Tibial nerve (tissue), 4 donors: ENCODE results near the gene KLHL13. TPM values are rescaled to one million over a fixed set of nuclear protein-coding genes. Genes with fewer than 3 reads are reported as not detected.

Experiments
- DNase-seq, 2 donors: peaks; one replicate each; pipeline ENCODE4 v3.0.0-alpha.2; 2019; ENCODE audit warnings: low spot score in 2 of 2
- H3K27ac ChIP-seq, 4 donors: fragments of 200-600 bp; sonication (generic) in 3 of 4; one replicate each; pipeline ENCODE4 v1.5.1; 2017 to 2019; ENCODE audit warnings: mild to moderate bottlenecking in 1 of 4
- H3K27me3 ChIP-seq, 2 donors: fragments of 200-600 bp; sonication (generic) in 1 of 2; one replicate each; pipeline versions ENCODE4 v1.5.1 to v1.6.0; 2017 to 2019
- H3K36me3 ChIP-seq, 3 donors: fragments of 200-600 bp; sonication (generic); one replicate each; pipeline ENCODE4 v1.5.1; 2018 to 2019
- H3K4me1 ChIP-seq, 4 donors: fragments of 200-600 bp; sonication (generic) in 3 of 4; one replicate each; pipeline ENCODE4 v1.5.1; 2017 to 2019
- H3K4me3 ChIP-seq, 4 donors: fragments of 200-600 bp; sonication (generic) in 3 of 4; one replicate each; pipeline ENCODE4 v1.5.1; 2017 to 2019; ENCODE audit warnings: mild to moderate bottlenecking in 1 of 4, moderate library complexity in 1 of 4
- H3K9me3 ChIP-seq, 4 donors: fragments of 200-600 bp; sonication (generic) in 3 of 4; one replicate each; pipeline ENCODE4 v1.5.1; 2017 to 2019
- CTCF ChIP-seq, 5 experiments: fragments of 200-600 bp in 3 of 5; fragments of 450-650 bp in 2 of 5; sonication (generic) in 3 of 5; IDR thresholded peaks; one replicate each; pipeline ENCODE4 v1.5.1; 2016 to 2019; ENCODE audit warnings: antibody characterized with exemption in 5 of 5, mild to moderate bottlenecking in 3 of 5, moderate library complexity in 2 of 5
- EP300 ChIP-seq, 2 donors: sonication (generic); formaldehyde crosslinking; IDR thresholded peaks; one replicate each; pipeline ENCODE4 v1.6.1; 2017; ENCODE audit warnings: antibody characterized with exemption in 2 of 2, mild to moderate bottlenecking in 1 of 2
- POLR2A ChIP-seq, 2 donors: fragments of 450-650 bp; IDR thresholded peaks; one replicate each; pipeline ENCODE4 v1.6.1; 2017; ENCODE audit warnings: antibody characterized with exemption in 2 of 2, mild to moderate bottlenecking in 2 of 2, moderate library complexity in 2 of 2
- WGBS, 2 donors: methylation state at CpG; one replicate each; pipeline ENCODE4 v1.1.5; 2018; 5-methylcytosine and 5-hydroxymethylcytosine counted together
- total RNA-seq, 4 donors: library from RNA; depleted of rRNA; stranded (reverse); fragments of >200 nt; gene quantifications; one replicate each; pipeline ENCODE4 v1.1.0, GENCODE V29; 2016

Gene KLHL13
- total RNA-seq, 4 donors from 2014 or later, result 3.0 to 5.9 (median 4.4) TPM

DNA sequence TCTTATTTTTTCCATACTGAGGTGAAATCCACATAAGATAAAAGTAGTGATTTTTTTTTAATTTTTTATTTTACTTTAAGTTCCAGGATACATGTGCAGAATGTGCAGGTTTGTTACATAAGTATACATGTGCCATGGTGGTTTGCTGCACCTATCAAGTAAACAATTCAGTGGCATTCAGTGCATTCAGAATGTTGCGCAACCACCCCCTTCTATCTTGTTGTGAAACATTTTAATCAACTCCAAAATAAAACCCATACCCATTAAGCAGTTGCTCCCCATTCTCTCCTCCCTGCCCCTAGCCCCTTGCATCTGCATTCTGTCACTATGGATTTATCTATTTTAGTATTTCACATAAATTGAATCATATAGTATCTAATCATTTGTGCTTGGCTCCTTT is 121.2 kb downstream of the KLHL13 start:
- Histone ChIP-seq H3K27me3 (no peaks in the 10 kb centered on the region), H3K36me3 (no peaks in the 10 kb centered on the region), H3K27ac (no peak overlapping the region), H3K4me1 (no peaks in the 10 kb centered on the region), H3K4me3 (no peak overlapping the region), H3K9me3 (no peaks in the 10 kb centered on the region)
- TF ChIP-seq EP300 (IDR thresholded peaks at IDR 0.05) (no peak), CTCF (IDR thresholded peaks at IDR 0.05) (no peak), POLR2A (IDR thresholded peaks at IDR 0.05) (no peak)
- 100% methylated on average over 1 of the region's 1 CpG for WGBS, 2 donors
- DNase-seq, result no peak

DNA sequence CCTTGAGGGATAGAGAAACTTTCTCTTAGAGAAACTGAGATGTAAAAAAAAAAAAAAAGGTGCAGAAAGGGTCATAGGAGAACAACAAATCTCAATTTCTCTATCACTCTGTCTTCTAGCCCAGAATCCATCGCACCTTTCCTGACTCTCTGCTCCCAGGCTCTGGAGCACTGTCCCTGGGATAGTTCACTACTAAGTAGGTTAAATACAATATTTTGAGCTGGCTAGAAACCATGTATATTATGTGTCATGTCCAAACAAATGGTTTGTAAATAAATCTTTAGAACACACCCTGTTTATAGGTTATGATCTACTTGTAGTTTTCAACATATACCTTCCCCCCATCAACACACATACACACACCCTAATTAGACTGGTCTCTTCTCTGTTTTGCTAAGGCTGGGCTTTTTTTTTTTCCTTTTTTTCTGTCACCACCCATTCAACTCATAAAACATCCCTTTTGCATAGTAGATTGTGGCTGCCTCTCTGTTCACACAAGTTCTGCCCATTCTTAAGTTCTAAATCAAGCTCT is 124.4 kb downstream of the KLHL13 start:
- no peak overlapping the region for H3K27ac ChIP-seq
- 61 to 100% methylated on average over 1 of the region's 1 CpG for WGBS, 2 donors
- TF ChIP-seq CTCF (IDR thresholded peaks at IDR 0.05) (no peak), POLR2A (IDR thresholded peaks at IDR 0.05) (no peak), EP300 (IDR thresholded peaks at IDR 0.05) (no peak)
- no peaks in the 10 kb centered on the region for H3K27me3 ChIP-seq
- no peaks in the 10 kb centered on the region for H3K4me1 ChIP-seq
- no peaks in the 10 kb centered on the region for H3K9me3 ChIP-seq
- DNase-seq, result no peak
- H3K4me3 ChIP-seq, result no peak overlapping the region
- H3K36me3 ChIP-seq, result no peaks in the 10 kb centered on the region

GRCh38 chrX:117990438-117990837 is 126.2 kb downstream of the KLHL13 start:
- Histone ChIP-seq H3K4me3 (no peak overlapping the region), H3K27ac (no peak overlapping the region), H3K4me1 (no peaks in the 10 kb centered on the region), H3K27me3 (no peaks in the 10 kb centered on the region), H3K36me3 (no peaks in the 10 kb centered on the region), H3K9me3 (no peaks in the 10 kb centered on the region)
- DNase-seq, result no peak
- TF ChIP-seq POLR2A (IDR thresholded peaks at IDR 0.05) (no peak), EP300 (IDR thresholded peaks at IDR 0.05) (no peak), CTCF (IDR thresholded peaks at IDR 0.05) (no peak)
- WGBS, 2 donors, result 73 to 87% methylated on average over 3 of the region's 3 CpGs

- DNase-seq, result no peak
- Histone ChIP-seq H3K27me3 (no peaks in the 10 kb centered on the region), H3K4me3 (no peak overlapping the region), H3K9me3 (no peaks in the 10 kb centered on the region), H3K36me3 (no peaks in the 10 kb centered on the region), H3K4me1 (no peaks in the 10 kb centered on the region), H3K27ac (no peak overlapping the region)
- TF ChIP-seq CTCF (IDR thresholded peaks at IDR 0.05) (no peak), EP300 (IDR thresholded peaks at IDR 0.05) (no peak), POLR2A (IDR thresholded peaks at IDR 0.05) (no peak)
Observed at GRCh38 chrX:117989512-117989911, 127.1 kb downstream of the KLHL13 start.

GRCh38 chrX:117987373-117987772 is 129.2 kb downstream of the KLHL13 start:
- Histone ChIP-seq H3K36me3 (no peaks in the 10 kb centered on the region), H3K27me3 (no peaks in the 10 kb centered on the region), H3K9me3 (no peaks in the 10 kb centered on the region), H3K27ac (no peak overlapping the region), H3K4me3 (no peak overlapping the region), H3K4me1 (no peaks in the 10 kb centered on the region)
- no peak for DNase-seq
- WGBS, 2 donors, result 33 to 47% methylated on average over 2 of the region's 2 CpGs
- no peak for TF ChIP-seq POLR2A (IDR thresholded peaks at IDR 0.05)
- TF ChIP-seq EP300 (IDR thresholded peaks at IDR 0.05), result no peak
- no peak for TF ChIP-seq CTCF (IDR thresholded peaks at IDR 0.05)
